COLO668 (cell line): Measurements from ENCODE around the gene PRIMA1.

Source experiments
- DNase-seq: peaks from one replicate; lab custom pipeline; 2025; ENCODE audit not compliant: unreplicated experiment; lab: John Stamatoyannopoulos, UW

Gene PRIMA1

DNA sequence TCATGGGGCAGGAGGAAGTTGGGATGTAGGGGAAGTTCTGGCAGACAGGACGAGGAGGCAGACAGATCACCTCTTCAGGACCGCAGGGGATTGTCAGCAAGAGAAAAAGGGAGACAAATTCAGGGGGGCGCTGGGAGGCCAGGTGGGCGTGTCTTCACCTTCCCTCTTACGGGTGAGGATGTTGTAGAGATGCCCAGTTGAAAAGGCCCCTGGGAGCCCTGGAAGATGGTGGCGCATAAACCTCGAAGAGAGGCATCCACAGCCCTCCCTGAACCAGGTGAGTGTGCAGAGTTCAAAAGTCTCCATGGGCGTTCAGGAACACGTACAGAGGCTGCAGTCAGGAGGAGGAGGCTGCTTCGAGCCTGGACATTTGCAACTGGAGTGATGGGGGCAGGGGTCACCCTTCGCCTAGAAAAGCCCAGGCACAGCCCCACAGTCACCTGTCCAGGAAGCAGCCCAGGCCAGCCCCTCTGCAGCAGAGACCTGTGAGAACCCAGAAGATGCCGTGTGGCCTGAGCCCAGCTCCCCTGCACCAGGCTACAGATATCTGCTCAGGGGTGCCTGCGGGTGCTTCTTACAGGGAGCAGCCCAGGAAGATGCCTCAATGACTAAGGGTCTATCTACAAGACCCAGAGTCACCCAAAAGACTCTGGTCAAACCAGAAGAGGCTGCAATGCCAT is 74.4 kb downstream of the PRIMA1 start:
- DNase-seq = no peak

DNA sequence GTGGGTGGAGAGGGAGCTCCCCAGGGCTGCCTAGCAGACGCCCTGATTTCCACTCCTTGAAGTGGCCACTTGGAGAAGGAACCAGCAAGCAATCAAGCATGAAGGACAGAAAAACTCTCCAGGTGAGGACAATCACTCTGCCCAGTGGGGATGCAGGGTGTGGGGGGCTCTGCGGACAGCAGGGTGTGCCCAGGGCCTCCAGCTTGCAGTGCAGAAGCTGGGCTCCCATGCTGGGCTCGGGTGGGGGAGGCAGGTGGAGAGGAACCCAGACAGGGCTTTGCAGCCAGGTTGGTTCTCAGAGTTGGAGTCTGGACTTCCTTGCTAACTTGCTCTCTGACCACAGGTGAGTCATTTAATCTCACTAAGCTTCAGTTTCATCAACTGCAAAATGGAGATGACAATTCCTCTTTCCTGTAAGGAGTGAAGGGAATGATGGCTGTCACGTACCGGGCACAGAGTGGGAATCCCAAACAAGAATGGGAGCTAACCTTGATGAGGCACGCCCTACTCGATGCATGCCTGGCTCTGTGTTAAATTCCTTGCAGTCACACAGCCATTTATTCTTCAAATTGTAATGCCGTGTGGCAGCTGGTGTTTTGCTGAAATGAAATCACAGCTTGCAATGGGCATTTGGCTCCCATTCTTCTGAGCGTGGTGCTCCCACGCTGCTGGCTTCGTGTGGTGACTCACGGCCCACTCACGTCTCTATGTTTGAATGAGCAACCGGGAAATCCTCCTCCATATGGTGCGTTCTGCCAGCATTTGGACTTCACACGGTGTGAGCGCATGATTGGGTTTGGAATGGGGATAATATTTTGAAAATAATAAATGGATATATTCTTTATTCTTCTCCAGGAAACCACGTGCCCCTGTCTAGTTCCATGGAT is 75.2 kb downstream of the PRIMA1 start:
- no peak for DNase-seq

DNA sequence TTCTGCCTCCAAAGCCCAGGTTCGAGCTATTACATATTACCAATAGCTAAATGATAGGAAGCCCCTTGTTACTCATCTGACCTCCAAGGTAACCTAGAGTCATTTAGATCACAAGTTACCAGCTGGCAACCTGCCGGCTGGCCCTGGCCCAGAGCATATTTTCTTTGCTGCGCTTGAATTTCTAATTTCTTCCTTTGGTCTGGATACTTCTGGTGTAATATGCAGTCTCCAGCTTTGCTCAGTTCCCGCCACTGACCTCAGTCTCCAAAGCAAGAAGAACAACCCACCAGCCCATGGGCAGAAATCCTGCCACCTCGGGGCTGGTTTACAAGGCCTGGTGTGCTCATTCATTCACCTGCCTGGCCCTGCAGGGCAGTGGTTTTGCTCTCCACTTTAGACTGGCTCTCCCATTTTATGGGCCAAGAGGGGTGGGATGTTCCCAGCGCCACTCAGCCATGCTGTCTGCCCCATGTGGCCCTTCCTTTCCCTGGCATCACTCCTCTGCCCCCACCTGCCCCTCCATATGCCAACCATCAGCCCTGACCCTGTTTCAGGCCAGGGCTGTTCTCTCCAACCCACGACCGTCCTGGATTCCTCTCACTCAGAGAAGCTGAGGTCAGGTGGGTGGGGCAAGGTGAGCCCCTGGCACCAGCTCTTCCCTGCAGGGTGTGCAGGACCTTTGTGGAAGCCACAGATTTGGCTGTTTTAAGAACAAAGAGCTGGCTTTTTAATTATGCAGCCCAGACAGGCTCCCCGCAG is 76.0 kb downstream of the PRIMA1 start:
- no peak for DNase-seq

DNA sequence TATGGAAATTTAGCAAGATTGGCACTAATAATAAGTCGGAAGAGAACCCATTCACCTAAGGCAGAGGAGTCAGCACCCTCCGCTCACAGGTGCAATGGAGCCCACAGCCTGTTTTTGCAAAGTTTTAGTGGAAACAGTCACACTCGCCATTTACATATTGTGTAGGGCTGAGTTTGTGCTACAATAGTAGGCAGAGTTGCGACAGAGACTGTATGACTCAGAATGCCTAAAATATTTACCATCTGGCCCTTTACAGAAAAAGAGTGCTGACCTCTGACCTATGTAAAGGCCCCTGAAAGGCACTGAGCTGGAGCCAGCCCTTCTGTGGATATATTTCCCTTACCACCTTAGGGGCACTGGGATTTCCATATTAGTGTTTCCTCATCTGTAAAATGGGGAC is 79.0 kb downstream of the PRIMA1 start:
- DNase-seq = no peak

- DNase-seq = no peak
These were observed 79.5 kb downstream of the PRIMA1 start for GRCh38 chr14:93708800-93709199.

GRCh38 chr14:93708311-93708734 is 80.0 kb downstream of the PRIMA1 start:
- no peak for DNase-seq

GRCh38 chr14:93707475-93707874 is 80.8 kb downstream of the PRIMA1 start:
- DNase-seq = no peak

GRCh38 chr14:93706360-93706955 is 81.8 kb downstream of the PRIMA1 start:
- DNase-seq = no peak

DNA sequence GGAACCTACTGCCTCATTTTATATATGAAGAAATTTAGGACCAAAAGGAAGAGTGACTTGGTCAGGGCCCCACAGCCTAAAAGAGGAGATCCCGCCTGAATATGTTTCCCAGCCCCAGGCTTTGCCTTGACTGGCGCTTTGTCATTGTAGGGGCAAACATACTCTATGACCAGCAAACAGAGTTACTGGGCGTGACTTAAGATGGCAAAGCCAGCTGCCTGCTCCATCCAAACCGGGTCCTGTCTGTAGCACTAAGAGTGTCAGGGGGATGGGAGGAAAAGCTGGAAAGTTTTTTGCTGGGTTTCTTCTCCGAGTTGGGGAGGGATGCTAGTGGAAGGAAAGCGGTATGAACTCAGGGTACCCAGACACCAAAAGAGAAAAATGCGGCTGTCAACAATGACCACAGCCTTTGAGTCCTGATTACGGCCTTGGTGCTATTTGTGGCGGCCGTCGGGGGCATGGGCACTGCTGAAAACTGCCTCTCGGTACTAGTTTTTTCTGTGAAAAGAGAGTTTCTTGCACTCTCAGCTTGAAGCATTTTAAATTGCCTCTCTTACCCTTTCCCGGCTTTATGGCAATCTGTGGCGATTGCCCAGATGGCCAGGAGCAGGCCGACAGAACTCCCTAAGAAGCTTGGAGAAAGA is 82.7 kb downstream of the PRIMA1 start:
- DNase-seq = no peak

DNA sequence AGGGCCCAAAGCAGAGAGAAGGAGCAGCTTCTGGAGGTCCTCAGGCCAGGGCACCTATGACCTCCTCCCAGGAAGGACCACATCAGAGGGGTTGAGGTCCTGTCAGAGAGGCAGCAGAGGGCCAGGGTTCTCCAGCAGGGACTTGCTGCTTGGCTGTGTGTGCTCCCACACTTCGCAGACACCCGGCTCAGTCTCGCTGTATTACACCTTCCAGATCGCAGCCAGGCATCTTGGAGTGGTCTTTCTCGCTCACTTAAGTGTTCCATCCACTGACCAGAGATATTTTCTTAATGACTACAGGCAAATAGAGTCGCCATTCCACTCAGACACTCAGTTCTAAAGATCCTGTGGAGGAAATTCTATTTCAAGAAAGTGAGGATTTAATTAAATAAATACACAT is 84.3 kb downstream of the PRIMA1 start:
- DNase-seq = no peak

- no peak for DNase-seq
These were observed 85.3 kb downstream of the PRIMA1 start for GRCh38 chr14:93702946-93703345.

GRCh38 chr14:93701562-93701961 is 86.7 kb downstream of the PRIMA1 start:
- no peak for DNase-seq

DNA sequence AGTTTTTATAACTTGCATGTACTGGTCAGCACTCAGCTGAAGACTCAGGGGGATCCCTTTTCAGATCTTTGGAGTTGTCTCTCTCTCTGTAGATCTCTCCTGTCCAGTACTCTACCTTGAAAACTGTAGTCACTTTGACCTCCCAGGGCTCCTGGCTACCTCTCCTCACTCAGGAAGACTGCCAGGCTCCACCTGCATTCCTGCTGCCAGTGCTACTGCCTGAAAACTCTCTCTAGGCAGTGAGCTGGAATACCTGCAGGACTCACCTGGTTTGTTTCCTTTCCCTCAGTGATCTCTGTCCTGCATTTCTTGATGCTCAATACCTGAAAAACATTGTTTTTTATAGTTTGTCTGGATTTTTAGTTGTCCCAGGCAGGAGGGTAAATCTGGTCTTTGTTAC is 87.4 kb downstream of the PRIMA1 start:
- no peak for DNase-seq

DNA sequence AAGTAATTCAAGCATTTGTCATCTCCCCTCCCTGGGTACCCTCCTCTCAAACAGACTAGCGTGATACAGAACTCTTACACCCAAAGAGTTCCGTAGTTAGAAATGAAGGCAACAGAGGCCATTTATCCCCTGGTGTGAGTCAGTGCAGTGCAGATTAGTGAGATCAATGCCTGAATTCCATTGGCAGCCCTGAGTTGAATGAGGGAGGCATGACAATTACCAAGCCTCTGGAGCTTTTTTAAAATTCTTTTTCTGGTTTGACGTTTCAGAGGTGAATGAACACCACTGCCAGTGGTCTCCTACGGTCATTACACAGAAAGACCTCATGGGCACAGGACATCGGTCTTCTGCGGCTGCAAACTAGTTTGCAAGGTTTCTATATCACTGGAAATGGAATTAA is 94.4 kb downstream of the PRIMA1 start:
- no peak for DNase-seq

DNA sequence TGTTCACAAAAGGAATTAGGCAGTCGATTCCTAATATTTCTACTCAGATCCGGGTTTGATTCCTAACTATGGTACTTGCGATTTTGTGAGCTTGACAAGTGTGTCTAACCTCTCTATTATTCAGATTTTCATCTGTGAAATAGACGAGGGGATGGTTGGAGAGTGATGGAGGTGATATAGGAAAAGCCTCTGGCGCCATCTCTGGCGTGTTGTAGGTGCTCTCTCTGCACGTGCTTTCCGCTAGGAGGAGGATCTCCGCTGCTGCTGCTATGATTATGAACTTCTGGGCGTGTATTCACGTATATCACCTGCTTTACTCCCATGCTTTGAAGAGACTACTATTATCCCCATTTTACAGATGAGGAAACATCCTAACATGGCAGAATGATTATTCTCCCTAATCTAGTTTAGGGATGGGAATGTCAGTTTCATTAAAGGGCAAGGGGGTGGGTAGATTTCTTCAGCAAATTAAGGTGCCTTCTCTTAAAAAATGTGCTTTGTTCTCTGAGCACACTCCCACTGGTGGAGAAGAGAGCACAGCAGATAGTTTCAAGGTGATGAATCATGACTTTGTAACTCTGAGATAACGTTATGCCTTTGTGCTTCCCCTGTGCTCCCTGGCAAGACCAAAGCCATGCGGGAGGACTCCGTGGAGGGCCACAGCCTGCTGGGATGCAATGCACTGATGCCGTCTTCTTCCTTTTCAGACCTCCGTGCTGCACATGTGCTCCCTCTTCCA is 97.1 kb downstream of the PRIMA1 start:
- DNase-seq = no peak

DNA sequence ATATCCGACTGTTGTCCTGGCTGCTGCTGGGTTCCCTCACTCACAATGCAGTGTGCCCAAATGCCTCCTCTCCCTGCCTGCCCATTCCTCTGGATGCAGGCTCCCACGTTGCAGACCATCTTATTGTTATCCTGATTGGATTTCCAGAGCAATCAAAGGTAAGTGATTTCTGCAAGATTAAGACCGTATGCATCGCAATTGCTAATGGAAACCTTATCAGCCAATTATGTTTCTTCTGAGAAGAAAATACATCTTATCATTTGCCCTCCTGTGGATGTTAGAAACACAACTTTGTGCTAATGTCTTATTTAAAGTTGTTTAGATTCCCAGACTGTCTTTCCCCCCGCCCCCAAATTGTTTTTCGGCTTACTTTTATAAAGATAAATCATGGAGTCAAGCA is 98.1 kb downstream of the PRIMA1 start:
- DNase-seq = no peak

- DNase-seq = no peak
These were observed 99.5 kb downstream of the PRIMA1 start for GRCh38 chr14:93688820-93689219.

- no peak for DNase-seq
These were observed 100.0 kb downstream of the PRIMA1 start for GRCh38 chr14:93688239-93688666.

DNA sequence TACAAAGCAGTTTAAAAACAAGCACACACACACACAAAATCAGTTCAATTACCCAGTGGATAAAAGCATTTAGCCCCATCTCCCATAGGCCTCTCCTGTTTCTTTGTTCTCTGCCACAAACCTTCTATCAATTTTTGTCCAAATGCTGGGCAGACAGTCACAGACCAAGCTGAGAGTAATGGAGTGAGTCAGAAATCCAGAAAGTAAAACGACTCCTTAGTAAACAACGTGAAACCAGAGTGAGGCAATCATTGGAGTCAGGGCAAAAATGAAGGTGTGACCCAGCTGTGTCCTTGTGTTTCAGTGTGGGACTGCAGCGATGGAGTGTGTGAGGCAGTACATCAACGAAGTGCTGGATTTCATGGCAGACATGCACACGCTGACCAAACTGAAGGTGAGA is 102.0 kb downstream of the PRIMA1 start:
- DNase-seq = no peak
